Right lobe of liver (tissue), 6 donors: Measurements from ENCODE around the gene ZNF746. TPM values are rescaled to one million over a fixed set of nuclear protein-coding genes. Genes with fewer than 3 reads are reported as not detected.

ENCODE experiments used
- ATAC-seq, 4 donors: fragments of 200-7000 bp; cut with Tn5 transposase; one replicate each; pipeline ENCODE4 v1.9.1; 2020; ENCODE audit warnings: mild to moderate bottlenecking in 4 of 4, moderate library complexity in 4 of 4
- DNase-seq, 3 donors: peaks; one replicate each; pipeline ENCODE4 v3.0.0-alpha.2; 2020
- H3K27ac ChIP-seq, 3 donors: fragments of 200-600 bp; one replicate each; pipeline ENCODE4 v1.8.0; 2022
- H3K27me3 ChIP-seq, 2 donors: fragments of 200-600 bp; one replicate each; pipeline ENCODE4 v1.8.0; 2022
- H3K36me3 ChIP-seq, 4 donors: fragments of 200-600 bp; sonication (generic) in 1 of 4; one replicate each; pipeline versions ENCODE4 v1.5.1 to v1.8.0; 2017 to 2022; ENCODE audit warnings: control low read depth in 1 of 4
- H3K4me1 ChIP-seq, 4 donors: fragments of 200-600 bp; sonication (generic) in 1 of 4; one replicate each; pipeline versions ENCODE4 v1.5.1 to v1.8.0; 2017 to 2022; ENCODE audit warnings: control low read depth in 1 of 4
- H3K4me3 ChIP-seq, 3 donors: fragments of 200-600 bp; one replicate each; pipeline ENCODE4 v1.8.0; 2022
- H3K9me3 ChIP-seq, 4 donors: fragments of 200-600 bp; sonication (generic) in 1 of 4; one replicate each; pipeline versions ENCODE4 v1.5.1 to v1.8.0; 2017 to 2022; ENCODE audit warnings: control low read depth in 1 of 4
- CTCF ChIP-seq, 4 donors: fragments of 200-600 bp in 3 of 4; fragments of 450-650 bp in 1 of 4; IDR thresholded peaks; one replicate each; pipeline versions ENCODE4 v1.5.1 to v1.8.0; 2016 to 2022; ENCODE audit warnings: antibody characterized with exemption in 4 of 4, mild to moderate bottlenecking in 2 of 4
- POLR2A ChIP-seq: fragments of 450-650 bp; IDR thresholded peaks from one replicate; pipeline ENCODE4 v1.6.1; 2017; ENCODE audit warnings: antibody characterized with exemption, mild to moderate bottlenecking
- WGBS: methylation state at CpG from one replicate; pipeline ENCODE4 v1.1.6; 2018; ENCODE audit warnings: low coverage, low lambda C conversion rate; ENCODE audit not compliant: insufficient coverage; ENCODE audit errors: missing lambda C conversion rate; 5-methylcytosine and 5-hydroxymethylcytosine counted together
- intact Hi-C, 2 donors: fragments of 100-400 bp; cut with DNase I; formaldehyde crosslinking; loops; one replicate each; pipeline versions ENCODE4 v1.11.2 to v1.14.1; 2022
- total RNA-seq, 6 experiments: library from RNA; depleted of rRNA in 2 of 6; stranded (reverse); fragments of >200 nt in 2 of 6; fragmentation: NEBNext Ultra II Directional in 3 of 6; extraction: Animal tissue kit (Norgen Biotek cat#: 25700) in 3 of 6; gene quantifications; one replicate each; pipeline versions ENCODE4 v1.1.0 to v1.2.4, GENCODE V29; 2016 to 2023
- donor health status: DM: no; HTN: yes; CAD: no.
- donor health status: DM: no; HTN: no; CAD: no.
- donor health status: DM: no; HTN: no; CAD: no.
- donor health status: DM: no; HTN: yes; CAD: no.
- donor health status: DM: no; HTN: yes; CAD: no.

ZNF746 gene
- total RNA-seq, 6 experiments from 2014 or later: 7.9 to 15.8 (median 10.4) TPM

- Histone ChIP-seq H3K27ac (no peak overlapping the region), H3K27me3 (no peaks in the 10 kb centered on the region), H3K4me3 (no peak overlapping the region), H3K36me3 (peaks cover 0 to 41% (median 18%) of the 10 kb centered on the region in 4 donors), H3K9me3 (no peaks in the 10 kb centered on the region), H3K4me1 (no peaks in the 10 kb centered on the region)
- DNase-seq (no peak), ATAC-seq (no peak)
- intact Hi-C loops: no loop called here
- no CpG with 5 or more reads among the region's 6 CpGs for WGBS
- TF ChIP-seq CTCF (IDR thresholded peaks at IDR 0.05) (no peak), POLR2A (no peak)
Observed at GRCh38 chr7:149471289-149471953, 26.2 kb downstream of the ZNF746 start.

GRCh38 chr7:149469806-149470205 lies 27.8 kb downstream of the ZNF746 start:
- H3K4me3 ChIP-seq: no peak overlapping the region
- no peak for ATAC-seq
- no peak overlapping the region for H3K27ac ChIP-seq
- no peak for DNase-seq
- H3K36me3 ChIP-seq: peaks cover 0 to 26% (median 9%) of the 10 kb centered on the region in 4 donors
- no peaks in the 10 kb centered on the region for H3K4me1 ChIP-seq
- TF ChIP-seq CTCF (IDR thresholded peaks at IDR 0.05) (no peak), POLR2A (no peak)
- intact Hi-C loops: no loop called here
- no peaks in the 10 kb centered on the region for H3K27me3 ChIP-seq
- WGBS: 92% methylated on average over 8 of the region's 8 CpGs
- H3K9me3 ChIP-seq: no peaks in the 10 kb centered on the region

- H3K27me3 ChIP-seq: no peaks in the 10 kb centered on the region
- no peak for DNase-seq
- intact Hi-C loops: no loop called here
- no peaks in the 10 kb centered on the region for H3K4me1 ChIP-seq
- no peak overlapping the region for H3K4me3 ChIP-seq
- 78% methylated on average over 3 of the region's 5 CpGs for WGBS
- peak in 2 of 4 donors; percentile 25 to 47 for ATAC-seq
- no peaks in the 10 kb centered on the region for H3K9me3 ChIP-seq
- peaks cover 0 to 10% (median 4%) of the 10 kb centered on the region in 4 donors for H3K36me3 ChIP-seq
- TF ChIP-seq POLR2A: no peak
- TF ChIP-seq CTCF (IDR thresholded peaks at IDR 0.05): no peak
- H3K27ac ChIP-seq: no peak overlapping the region
Observed at GRCh38 chr7:149468208-149468607, 29.4 kb downstream of the ZNF746 start.

- Histone ChIP-seq H3K9me3 (no peaks in the 10 kb centered on the region), H3K4me1 (no peaks in the 10 kb centered on the region), H3K36me3 (peaks cover 0 to 2% (median under 1%) of the 10 kb centered on the region in 4 donors), H3K27ac (no peak overlapping the region), H3K27me3 (no peaks in the 10 kb centered on the region), H3K4me3 (no peak overlapping the region)
- intact Hi-C loops: no loop called here
- no peak for TF ChIP-seq CTCF (IDR thresholded peaks at IDR 0.05)
- no peak for TF ChIP-seq POLR2A
- DNase-seq (no peak), ATAC-seq (no peak)
- WGBS: 91% methylated on average over 1 of the region's 1 CpG
Observed at GRCh38 chr7:149467321-149467859, 30.2 kb downstream of the ZNF746 start.
